Left hindlimb (tissue), 1 donor: ENCODE data around the gene MRPL33.

Experiments used
- DNase-seq: peaks from one replicate; pipeline ENCODE4 v3.0.0-alpha.2; 2018

Gene MRPL33

GRCh38 chr2:27810455-27810854 is 38.9 kb downstream of the MRPL33 start:
- no peak for DNase-seq

GRCh38 chr2:27811768-27812167 is 40.2 kb downstream of the MRPL33 start:
- DNase-seq, result no peak

- DNase-seq, result no peak
Observed at GRCh38 chr2:27814758-27815157, 43.2 kb downstream of the MRPL33 start.

GRCh38 chr2:27815860-27816438 is 44.4 kb downstream of the MRPL33 start:
- no peak for DNase-seq

GRCh38 chr2:27822049-27822448 is 50.5 kb downstream of the MRPL33 start:
- DNase-seq, result no peak

GRCh38 chr2:27823135-27823534 is 51.6 kb downstream of the MRPL33 start:
- DNase-seq, result no peak

- DNase-seq, result no peak
Observed at GRCh38 chr2:27823569-27823968, 52.0 kb downstream of the MRPL33 start.

- no peak for DNase-seq
Observed at GRCh38 chr2:27824401-27824800, 52.9 kb downstream of the MRPL33 start.

GRCh38 chr2:27828305-27828704 is 56.8 kb downstream of the MRPL33 start:
- DNase-seq, result no peak
